ENCODE results near the gene SHB.

DNA sequence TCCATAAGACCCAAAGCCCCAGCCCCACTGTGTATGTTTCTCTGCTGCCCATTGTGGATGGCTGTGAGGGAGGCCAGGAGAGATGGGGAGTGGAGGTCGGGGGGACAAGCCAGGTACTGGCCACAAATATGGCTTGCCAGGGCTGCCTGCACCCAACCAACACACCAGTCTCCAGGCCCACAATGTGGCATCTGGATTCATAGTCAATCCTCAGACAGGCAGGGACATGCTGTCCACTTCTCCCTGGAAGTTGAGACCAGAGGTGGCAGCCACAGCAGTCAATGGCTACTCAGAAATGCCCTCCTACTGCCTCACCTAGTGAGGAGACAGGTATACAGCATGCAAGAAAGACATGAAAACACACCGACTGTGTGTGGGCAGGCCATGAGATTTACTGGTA, 103.9 kb downstream of the SHB start:
- TF ChIP-seq, protein P1, sequence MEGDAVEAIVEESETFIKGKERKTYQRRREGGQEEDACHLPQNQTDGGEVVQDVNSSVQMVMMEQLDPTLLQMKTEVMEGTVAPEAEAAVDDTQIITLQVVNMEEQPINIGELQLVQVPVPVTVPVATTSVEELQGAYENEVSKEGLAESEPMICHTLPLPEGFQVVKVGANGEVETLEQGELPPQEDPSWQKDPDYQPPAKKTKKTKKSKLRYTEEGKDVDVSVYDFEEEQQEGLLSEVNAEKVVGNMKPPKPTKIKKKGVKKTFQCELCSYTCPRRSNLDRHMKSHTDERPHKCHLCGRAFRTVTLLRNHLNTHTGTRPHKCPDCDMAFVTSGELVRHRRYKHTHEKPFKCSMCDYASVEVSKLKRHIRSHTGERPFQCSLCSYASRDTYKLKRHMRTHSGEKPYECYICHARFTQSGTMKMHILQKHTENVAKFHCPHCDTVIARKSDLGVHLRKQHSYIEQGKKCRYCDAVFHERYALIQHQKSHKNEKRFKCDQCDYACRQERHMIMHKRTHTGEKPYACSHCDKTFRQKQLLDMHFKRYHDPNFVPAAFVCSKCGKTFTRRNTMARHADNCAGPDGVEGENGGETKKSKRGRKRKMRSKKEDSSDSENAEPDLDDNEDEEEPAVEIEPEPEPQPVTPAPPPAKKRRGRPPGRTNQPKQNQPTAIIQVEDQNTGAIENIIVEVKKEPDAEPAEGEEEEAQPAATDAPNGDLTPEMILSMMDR (IDR thresholded peaks at IDR 0.05), result no peak
- TF ChIP-seq POLR2A (IDR thresholded peaks at IDR 0.05), result no peak
